IMR-90 (cell line): Measurements from ENCODE around the gene BTBD1. TPM values are rescaled to one million over a fixed set of nuclear protein-coding genes. Genes with fewer than 3 reads are reported as not detected.

Source experiments
- ATAC-seq: fragments of 200-7000 bp; cut with Tn5 transposase; 2 replicates; pipeline ENCODE4 v1.9.1; 2020; ENCODE audit warnings: low read depth, mild to moderate bottlenecking, moderate library complexity
- BruUV-seq: library from RNA; stranded (reverse); fragments of 400-500 nt; replicated peaks from 2 replicates; lab custom pipeline; 2021; lab: Mats Ljungman, UMichigan
- CTCF ChIA-PET: fragments of 300-600 bp; formaldehyde crosslinking; extraction: SDS; loops from one replicate; lab custom pipeline; 2021; ENCODE audit warnings: antibody characterized with exemption; lab: Yijun Ruan, JAX
- POLR2A ChIA-PET: fragments of 300-600 bp; sonication (Branson Sonifier 250); formaldehyde crosslinking; loops from one replicate; lab custom pipeline; 2022; ENCODE audit warnings: antibody characterized with exemption; ENCODE audit not compliant: unreplicated experiment; lab: Charles Lee
- DNase-seq: peaks from one replicate; pipeline ENCODE4 v3.0.0; 2013
- H2AFZ ChIP-seq: replicated peaks from 2 replicates; pipeline ENCODE3; 2013; ENCODE audit warnings: low read length, mild to moderate bottlenecking; ENCODE audit not compliant: poor library complexity
- H2AK5ac ChIP-seq: 2 replicates; pipeline ENCODE4 v1.6.1; 2013; ENCODE audit warnings: low read depth, low read length, inconsistent platforms
- H2AK9ac ChIP-seq: replicated peaks from 2 replicates; pipeline ENCODE3; 2013; ENCODE audit warnings: mild to moderate bottlenecking, low read depth, low read length, moderate library complexity; ENCODE audit not compliant: poor library complexity
- H2BK120ac ChIP-seq: 2 replicates; pipeline ENCODE4 v1.6.1; 2013; ENCODE audit warnings: low read depth, low read length, inconsistent platforms
- H2BK15ac ChIP-seq: 3 replicates; pipeline ENCODE4 v1.6.1; 2013; ENCODE audit warnings: low read depth, low read length, inconsistent platforms
- H2BK20ac ChIP-seq: 2 replicates; pipeline ENCODE4 v1.6.1; 2013; ENCODE audit warnings: low read depth, mild to moderate bottlenecking, inconsistent platforms, low read length, moderate library complexity
- H2BK5ac ChIP-seq: 2 replicates; pipeline ENCODE4 v1.6.1; 2013; ENCODE audit warnings: mild to moderate bottlenecking, low read depth, low read length, inconsistent platforms; ENCODE audit not compliant: poor library complexity, severe bottlenecking
- H3K14ac ChIP-seq: replicated peaks from 2 replicates; pipeline ENCODE4 v1.6.1; 2013; ENCODE audit warnings: low read depth, low read length, inconsistent platforms
- H3K18ac ChIP-seq: 2 replicates; pipeline ENCODE4 v1.6.1; 2013; ENCODE audit warnings: low read depth, low read length, control low read depth
- H3K23ac ChIP-seq: 2 replicates; pipeline ENCODE4 v1.6.1; 2013; ENCODE audit warnings: low read depth, low read length, inconsistent platforms
- H3K27ac ChIP-seq: 2 replicates; pipeline ENCODE4 v1.5.1; 2013; ENCODE audit warnings: mild to moderate bottlenecking, control low read depth, low read length; ENCODE audit not compliant: insufficient read depth
- H3K27me3 ChIP-seq: 2 replicates; pipeline ENCODE4 v1.6.1; 2013; ENCODE audit warnings: low read length; ENCODE audit not compliant: control insufficient read depth, insufficient read depth
- H3K36me3 ChIP-seq: 2 replicates; pipeline ENCODE4 v1.6.1; 2013; ENCODE audit warnings: low read length, mixed read lengths; ENCODE audit not compliant: control insufficient read depth, insufficient read depth
- H3K4ac ChIP-seq: 2 replicates; pipeline ENCODE4 v1.6.1; 2013; ENCODE audit warnings: low read depth, low read length, inconsistent platforms
- H3K4me1 ChIP-seq: 2 replicates; pipeline ENCODE4 v1.6.1; 2013; ENCODE audit warnings: low read length, mixed read lengths; ENCODE audit not compliant: control insufficient read depth, insufficient read depth
- H3K4me2 ChIP-seq: 2 replicates; pipeline ENCODE4 v1.6.1; 2013; ENCODE audit warnings: low read depth, mild to moderate bottlenecking, control low read depth, low read length, moderate library complexity
- H3K4me3 ChIP-seq: 2 replicates; pipeline ENCODE4 v1.5.1; 2013; ENCODE audit warnings: low read depth, mild to moderate bottlenecking, control low read depth, low read length, moderate library complexity; ENCODE audit not compliant: insufficient read depth
- H3K56ac ChIP-seq: 2 replicates; pipeline ENCODE4 v1.6.1; 2013; ENCODE audit warnings: low read length, inconsistent platforms; ENCODE audit not compliant: insufficient read depth; ENCODE audit errors: extremely low read depth
- H3K79me1 ChIP-seq, 2 experiments: 2 replicates each; pipeline ENCODE4 v1.6.1; 2013; ENCODE audit warnings: low read length in 2 of 2, inconsistent platforms in 1 of 2, low read depth in 1 of 2
- H3K9ac ChIP-seq: 2 replicates; pipeline ENCODE4 v1.6.1; 2013; ENCODE audit warnings: low read depth, low read length, control low read depth
- H3K9me1 ChIP-seq: 2 replicates; pipeline ENCODE4 v1.6.1; 2013; ENCODE audit warnings: low read length, inconsistent platforms; ENCODE audit not compliant: insufficient read depth
- H3K9me3 ChIP-seq: 2 replicates; pipeline ENCODE4 v1.6.1; 2013; ENCODE audit warnings: low read length; ENCODE audit not compliant: control insufficient read depth, insufficient read depth
- H4K20me1 ChIP-seq: 2 replicates; pipeline ENCODE4 v1.6.1; 2013; ENCODE audit warnings: low read length, inconsistent platforms; ENCODE audit not compliant: insufficient read depth
- H4K5ac ChIP-seq: 2 replicates; pipeline ENCODE4 v1.6.1; 2013; ENCODE audit warnings: mild to moderate bottlenecking, low read depth, low read length, control low read depth
- H4K8ac ChIP-seq, 2 experiments: 2 replicates each; pipeline ENCODE4 v1.6.1; 2013; ENCODE audit warnings: low read depth in 2 of 2, low read length in 2 of 2, control low read depth in 1 of 2, inconsistent platforms in 1 of 2
- H4K91ac ChIP-seq: 2 replicates; pipeline ENCODE4 v1.6.1; 2013; ENCODE audit warnings: low read depth, low read length, inconsistent platforms; ENCODE audit not compliant: insufficient read depth
- BHLHE40 ChIP-seq: fragments of 150-350 bp; IDR thresholded peaks from 2 replicates; pipeline ENCODE4 v1.6.1; 2016; ENCODE audit warnings: mild to moderate bottlenecking, low read depth, low read length
- CEBPB ChIP-seq: IDR thresholded peaks from 2 replicates; pipeline ENCODE4 v1.6.1; 2012; ENCODE audit warnings: low read depth, low read length, improper control_type of control experiment
- POLR2A ChIP-seq: IDR thresholded peaks from 2 replicates; pipeline ENCODE4 v1.6.1; 2012; ENCODE audit warnings: mild to moderate bottlenecking, low read depth, low read length
- RAD21 ChIP-seq: IDR thresholded peaks from 2 replicates; pipeline ENCODE4 v1.6.1; 2012; ENCODE audit warnings: low read length, improper control_type of control experiment
- WGBS, 2 experiments: methylation state at CpG; one replicate each; pipeline versions ENCODE4 v1.1.5 to v1.1.7; 2013; ENCODE audit warnings: missing lambda C conversion rate in 2 of 2; ENCODE audit not compliant: insufficient read length in 1 of 2; ENCODE audit errors: extremely low coverage in 2 of 2; 5-methylcytosine and 5-hydroxymethylcytosine counted together
- dilution Hi-C: fragments of 300-500 bp; cut with HindIII; formaldehyde crosslinking; loops from one replicate; pipeline ENCODE4 v1.14.3; 2018; ENCODE audit warnings: low sequenced_read_pairs; ENCODE audit not compliant: unreplicated experiment
- in situ Hi-C: fragments of 300-500 bp; cut with MboI; formaldehyde crosslinking; loops from 3 replicates; pipeline ENCODE4 v1.14.3; 2019; ENCODE audit warnings: low sequenced_read_pairs, inconsistent platforms, mixed read lengths
- intact Hi-C: fragments of 100-400 bp; cut with micrococcal nuclease; formaldehyde crosslinking; loops from 2 replicates; pipeline ENCODE4 v1.10.0; 2022
- polyA plus RNA-seq, 3 experiments: library from polyadenylated mRNA; depleted of rRNA; stranded (reverse); fragments of >200 nt; gene quantifications; 2 replicates each; pipeline ENCODE4 v1.2.3, GENCODE V29; 2012; ENCODE audit warnings: low replicate concordance in 1 of 3
- total RNA-seq: library from RNA; depleted of rRNA; stranded (reverse); fragments of >200 nt; gene quantifications from 2 replicates; pipeline ENCODE4 v1.2.3, GENCODE V29; 2012
- TF ChIP-seq, protein P1 (sequence below): fragments of 150-350 bp; IDR thresholded peaks from 2 replicates; pipeline ENCODE4 v1.6.1; 2017; ENCODE audit warnings: mild to moderate bottlenecking, antibody characterized with exemption, low read length, low read depth
- TF ChIP-seq, protein P2 (sequence below): fragments of 150-350 bp; IDR thresholded peaks from 2 replicates; pipeline ENCODE4 v1.6.1; 2016; ENCODE audit warnings: low read depth, mild to moderate bottlenecking, low read length, moderate library complexity, borderline replicate concordance

The BTBD1 gene
- total and polyA plus RNA-seq, 2 of the 4 experiments (the other 2 are of a cell fraction): 39.3 to 78.7 TPM

DNA sequence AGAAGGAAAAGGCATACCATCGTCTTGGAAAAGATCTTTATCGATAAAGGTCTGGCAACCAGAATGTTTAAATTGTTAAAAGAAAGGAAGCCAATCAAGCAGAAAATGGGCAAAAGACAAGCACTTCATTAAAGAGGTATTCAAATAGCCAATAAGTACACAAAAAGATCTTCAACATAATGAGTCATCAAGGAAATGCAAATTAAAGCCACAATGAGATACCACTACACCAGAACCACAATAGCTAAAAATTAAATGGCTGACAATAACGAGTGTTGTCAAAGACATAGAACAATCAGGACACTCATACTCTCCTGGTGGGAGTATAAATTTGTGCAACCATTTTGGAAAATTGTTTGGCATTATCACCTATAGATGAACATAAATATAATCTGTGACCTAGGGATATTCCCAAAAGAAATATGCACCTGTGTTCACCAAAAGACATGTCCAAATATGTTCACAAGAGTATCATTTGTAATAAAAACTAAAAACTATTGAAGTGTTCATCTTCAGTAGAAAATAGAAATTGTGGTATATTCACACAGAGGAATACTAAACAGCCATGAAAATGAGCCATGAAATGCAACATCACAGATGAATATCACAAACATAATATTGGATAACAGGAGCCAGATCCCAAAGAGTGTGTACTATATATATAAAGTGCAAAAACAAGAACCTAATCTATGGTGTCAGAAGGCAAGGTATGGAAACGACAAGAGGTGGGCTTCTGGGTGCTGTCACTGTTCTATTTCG, 14.4 kb upstream of the BTBD1 start:
- CTCF ChIA-PET: no interaction called here
- H3K23ac ChIP-seq: no peak overlapping the region

More for the DNA sequence above, 14.4 kb upstream of the BTBD1 start:
- Histone ChIP-seq H2AK9ac (no peak overlapping the region), H3K4me3 (no peak overlapping the region), H3K79me1 (no peaks in the 10 kb centered on the region), H2AFZ (no peak overlapping the region), H3K9ac (no peak overlapping the region), H2BK120ac (no peak overlapping the region), H3K27me3 (peaks cover 14% of the 10 kb centered on the region), H4K5ac (no peak overlapping the region), H4K91ac (no peak overlapping the region), H3K18ac (no peak overlapping the region), H3K14ac (no peak overlapping the region), H3K4ac (no peak overlapping the region), H3K4me2 (no peak overlapping the region), H2BK20ac (no peak overlapping the region), H3K36me3 (no peaks in the 10 kb centered on the region), H4K20me1 (no peaks in the 10 kb centered on the region), H3K9me3 (no peaks in the 10 kb centered on the region), H2AK5ac (no peak overlapping the region), H4K8ac (no peak overlapping the region), H3K27ac (no peak overlapping the region), H3K9me1 (no peaks in the 10 kb centered on the region), H3K56ac (no peak overlapping the region), H3K4me1 (no peaks in the 10 kb centered on the region), H2BK5ac (no peak overlapping the region), H2BK15ac (no peak overlapping the region)
- TF ChIP-seq, protein P1, sequence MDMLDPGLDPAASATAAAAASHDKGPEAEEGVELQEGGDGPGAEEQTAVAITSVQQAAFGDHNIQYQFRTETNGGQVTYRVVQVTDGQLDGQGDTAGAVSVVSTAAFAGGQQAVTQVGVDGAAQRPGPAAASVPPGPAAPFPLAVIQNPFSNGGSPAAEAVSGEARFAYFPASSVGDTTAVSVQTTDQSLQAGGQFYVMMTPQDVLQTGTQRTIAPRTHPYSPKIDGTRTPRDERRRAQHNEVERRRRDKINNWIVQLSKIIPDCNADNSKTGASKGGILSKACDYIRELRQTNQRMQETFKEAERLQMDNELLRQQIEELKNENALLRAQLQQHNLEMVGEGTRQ: no peak
- TF ChIP-seq CEBPB (no peak), BHLHE40 (no peak), POLR2A (no peak), RAD21 (no peak)
- TF ChIP-seq, protein P2, sequence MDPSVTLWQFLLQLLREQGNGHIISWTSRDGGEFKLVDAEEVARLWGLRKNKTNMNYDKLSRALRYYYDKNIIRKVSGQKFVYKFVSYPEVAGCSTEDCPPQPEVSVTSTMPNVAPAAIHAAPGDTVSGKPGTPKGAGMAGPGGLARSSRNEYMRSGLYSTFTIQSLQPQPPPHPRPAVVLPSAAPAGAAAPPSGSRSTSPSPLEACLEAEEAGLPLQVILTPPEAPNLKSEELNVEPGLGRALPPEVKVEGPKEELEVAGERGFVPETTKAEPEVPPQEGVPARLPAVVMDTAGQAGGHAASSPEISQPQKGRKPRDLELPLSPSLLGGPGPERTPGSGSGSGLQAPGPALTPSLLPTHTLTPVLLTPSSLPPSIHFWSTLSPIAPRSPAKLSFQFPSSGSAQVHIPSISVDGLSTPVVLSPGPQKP: no peak
- WGBS, 2 experiments: no CpG with 5 or more reads among the region's 5 CpGs
- POLR2A ChIA-PET: no interaction called here
- dilution Hi-C loops (no loop called here), intact Hi-C loops (no loop called here), in situ Hi-C loops (no loop called here)
- BruUV-seq: no TSS peak
- ATAC-seq (no peak), DNase-seq (no peak)
